ENCODE measurements around the gene ERN1. TPM values are rescaled to one million over a fixed set of nuclear protein-coding genes. Genes with fewer than 3 reads are reported as not detected.
A peak's percentile ranks its signal among the peaks of the same experiment; 100 is the strongest.

The ERN1 gene
- total and polyA plus RNA-seq, 2 of the 13 experiments (the other 11 are each of a cell fraction or from before 2014, with no cell fraction given) = 6.0 to 12.7 TPM

GRCh38 chr17:64083563-64084085 is 46.3 kb downstream of the ERN1 start (continued):
- no peak for TF ChIP-seq ZNF318 (CRISPR knock-in tag; IDR thresholded peaks at IDR 0.05)
- no peak for TF ChIP-seq NFKBIZ (CRISPR knock-in tag; IDR thresholded peaks at IDR 0.05)
- no peak for TF ChIP-seq SALL1 (CRISPR knock-in tag; IDR thresholded peaks at IDR 0.05)
- TF ChIP-seq TRIM22 (IDR thresholded peaks at IDR 0.05) = no peak
- no peak for TF ChIP-seq ZBTB44 (CRISPR knock-in tag; IDR thresholded peaks at IDR 0.05)
- TF ChIP-seq ATF7 (IDR thresholded peaks at IDR 0.05) = no peak
- TF ChIP-seq ATF7 (CRISPR knock-in tag; IDR thresholded peaks at IDR 0.05) = no peak
- no peak for TF ChIP-seq GFI1 (CRISPR knock-in tag; IDR thresholded peaks at IDR 0.05; ENCODE audit: borderline replicate concordance)
- no peak for TF ChIP-seq GATAD2A (CRISPR knock-in tag; IDR thresholded peaks at IDR 0.05)
- no peak for TF ChIP-seq ZNF574 (CRISPR knock-in tag; IDR thresholded peaks at IDR 0.05)
- TF ChIP-seq SMARCC2 (IDR thresholded peaks at IDR 0.05) = no peak
- no peak for TF ChIP-seq MYNN (CRISPR knock-in tag; IDR thresholded peaks at IDR 0.05; ENCODE audit: low read depth)
- TF ChIP-seq POLR2AphosphoS2 (IDR thresholded peaks at IDR 0.05; ENCODE audit: low read depth, low read length) = no peak
- TF ChIP-seq TARDBP (CRISPR knock-in tag; IDR thresholded peaks at IDR 0.05) = 0 out of 2 replicates have a peak, but pooled peaks have one; percentile 19
- no peak for TF ChIP-seq ZBTB26 (CRISPR knock-in tag; IDR thresholded peaks at IDR 0.05; ENCODE audit: borderline replicate concordance)

Measured in HepG2 (cell line).